GM21423 (cell line): ENCODE results near the gene HEATR1.
A peak's percentile ranks its signal among the peaks of the same experiment; 100 is the strongest.
"Not testable (repeated sequence)": the region's sequence is repeated elsewhere in the genome, so short reads cannot be mapped to it uniquely, and the experiment has no call there.

Experiments
- ATAC-seq: cut with Tn5 transposase; IDR thresholded peaks from one replicate; pipeline ENCODE4 v1.9.1; 2021; ENCODE audit warnings: mild to moderate bottlenecking, moderate library complexity; ENCODE audit not compliant: unreplicated experiment

The HEATR1 gene

DNA sequence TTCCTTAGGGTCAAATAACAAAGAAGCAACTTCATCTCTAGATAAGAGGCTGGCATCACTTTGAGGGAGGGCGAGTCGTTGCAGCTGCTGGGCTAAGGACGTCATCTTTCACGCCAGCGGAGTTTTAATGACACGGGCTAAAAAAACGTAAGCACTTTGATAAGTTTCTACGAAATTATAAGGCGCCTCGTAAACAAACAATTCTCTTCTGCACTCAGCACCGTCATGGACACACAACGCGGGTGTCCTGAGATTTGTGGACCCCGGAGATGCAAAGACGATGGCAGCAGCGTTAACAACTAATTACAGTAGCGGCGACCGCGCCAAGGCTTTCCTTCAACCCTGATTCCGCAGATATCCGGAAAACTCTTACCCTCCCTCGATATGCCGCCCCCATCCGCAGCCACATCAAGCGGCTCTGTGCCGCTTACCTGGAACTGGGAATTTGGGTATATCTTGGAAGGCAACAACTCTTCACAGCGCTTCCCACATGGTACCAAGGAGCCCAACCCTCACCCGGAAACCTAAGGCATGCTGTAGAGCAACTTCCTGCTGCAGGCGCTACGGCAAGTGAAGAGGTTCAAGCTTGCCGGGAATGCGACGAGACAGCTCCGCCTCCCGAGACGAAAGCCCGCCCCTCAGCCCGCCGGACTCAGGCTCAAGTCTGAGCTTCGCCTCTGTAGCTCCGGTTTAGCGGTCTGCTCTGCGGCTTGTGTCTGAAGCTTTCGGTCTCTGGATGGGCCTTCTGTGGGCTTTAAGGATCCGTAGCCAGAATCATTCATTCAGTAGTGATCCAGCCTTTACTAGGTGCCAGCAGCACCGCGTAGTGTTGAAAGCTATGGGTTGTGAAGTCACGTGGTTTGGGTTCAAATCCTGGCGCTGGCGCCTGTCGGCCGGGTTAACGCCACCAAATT, at the start of gene HEATR1:
Gene HEATR1 (minus strand): TSS at position 526 of the 914 bp plus-strand sequence. CDS start 421 bp downstream, at position 105.
- peak; percentile 98 for ATAC-seq

DNA sequence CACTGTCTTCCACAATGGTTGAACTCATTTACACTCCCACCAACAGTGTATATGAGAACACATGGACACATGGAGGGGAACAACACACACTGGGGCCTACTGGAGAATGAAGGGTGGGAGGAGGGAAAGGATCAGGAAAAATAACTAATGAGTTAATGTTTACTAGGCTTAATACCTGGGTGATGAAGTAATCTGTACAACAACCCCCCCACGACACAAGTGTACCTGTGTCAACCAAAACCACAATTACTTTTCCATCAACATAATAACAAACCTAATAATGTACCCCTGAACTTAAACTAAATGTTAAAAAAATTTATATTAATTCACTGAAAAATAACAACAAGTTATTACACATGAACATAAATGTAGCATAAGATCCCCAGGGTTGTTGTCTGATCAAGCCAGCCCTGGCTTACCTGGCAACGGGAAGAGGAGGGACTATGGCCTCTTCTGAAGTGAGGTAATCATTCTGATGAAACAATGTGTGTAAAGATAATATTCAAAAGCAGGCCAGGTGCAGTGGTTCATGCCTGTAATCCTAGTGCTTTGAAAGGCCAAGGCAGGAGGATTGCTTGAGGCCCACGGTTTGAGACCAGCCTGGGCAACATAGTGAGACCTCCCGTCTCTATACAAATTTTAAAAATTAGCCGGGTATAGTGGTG, 40.8 kb upstream of the HEATR1 start:
- no peak for ATAC-seq

DNA sequence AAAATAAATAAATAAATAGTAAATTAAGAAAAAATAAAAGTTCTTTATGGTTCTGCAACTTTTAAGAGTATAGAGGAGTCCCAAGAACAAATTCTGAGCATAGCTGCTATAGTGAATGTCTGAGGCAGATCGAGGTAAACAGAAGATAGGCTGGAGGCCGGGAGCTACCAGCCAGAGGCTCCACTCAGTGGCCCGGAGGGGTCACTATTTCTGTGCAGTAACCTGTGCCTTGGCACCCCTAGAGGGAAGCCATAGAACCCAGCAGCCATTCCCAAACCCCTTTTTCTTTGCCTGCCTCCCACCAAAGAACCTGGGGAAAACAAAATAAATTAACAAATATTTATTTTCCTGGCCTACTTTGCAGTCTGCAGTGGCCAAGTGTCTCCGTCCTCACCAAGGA, 38.4 kb upstream of the HEATR1 start:
- no peak for ATAC-seq

DNA sequence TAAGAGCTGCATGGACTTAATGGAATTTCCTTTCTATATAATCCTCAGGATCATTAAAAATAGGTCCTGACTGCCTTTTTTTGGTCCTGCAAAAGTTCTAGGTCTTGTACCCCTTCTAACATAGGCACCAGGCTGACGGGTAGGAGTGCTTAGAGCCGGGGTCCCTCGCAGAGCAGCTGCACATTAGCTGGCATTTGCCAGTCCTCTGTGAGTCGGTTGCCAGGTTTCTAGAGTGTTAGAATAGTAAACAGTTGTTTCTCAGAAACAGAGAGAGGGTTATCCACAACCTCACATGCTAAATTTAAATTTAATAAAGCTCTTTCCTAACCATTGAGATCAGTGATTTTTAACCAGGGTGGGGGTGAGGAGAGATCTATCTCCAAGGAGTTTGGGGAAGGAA, 35.4 kb upstream of the HEATR1 start:
- no peak for ATAC-seq

- ATAC-seq = no peak
These were observed 34.6 kb upstream of the HEATR1 start for GRCh38 chr1:236638945-236639344.

GRCh38 chr1:236636017-236636416, 31.7 kb upstream of the HEATR1 start:
- ATAC-seq = no peak

- no peak for ATAC-seq
These were observed 23.6 kb upstream of the HEATR1 start for GRCh38 chr1:236627727-236628408.

DNA sequence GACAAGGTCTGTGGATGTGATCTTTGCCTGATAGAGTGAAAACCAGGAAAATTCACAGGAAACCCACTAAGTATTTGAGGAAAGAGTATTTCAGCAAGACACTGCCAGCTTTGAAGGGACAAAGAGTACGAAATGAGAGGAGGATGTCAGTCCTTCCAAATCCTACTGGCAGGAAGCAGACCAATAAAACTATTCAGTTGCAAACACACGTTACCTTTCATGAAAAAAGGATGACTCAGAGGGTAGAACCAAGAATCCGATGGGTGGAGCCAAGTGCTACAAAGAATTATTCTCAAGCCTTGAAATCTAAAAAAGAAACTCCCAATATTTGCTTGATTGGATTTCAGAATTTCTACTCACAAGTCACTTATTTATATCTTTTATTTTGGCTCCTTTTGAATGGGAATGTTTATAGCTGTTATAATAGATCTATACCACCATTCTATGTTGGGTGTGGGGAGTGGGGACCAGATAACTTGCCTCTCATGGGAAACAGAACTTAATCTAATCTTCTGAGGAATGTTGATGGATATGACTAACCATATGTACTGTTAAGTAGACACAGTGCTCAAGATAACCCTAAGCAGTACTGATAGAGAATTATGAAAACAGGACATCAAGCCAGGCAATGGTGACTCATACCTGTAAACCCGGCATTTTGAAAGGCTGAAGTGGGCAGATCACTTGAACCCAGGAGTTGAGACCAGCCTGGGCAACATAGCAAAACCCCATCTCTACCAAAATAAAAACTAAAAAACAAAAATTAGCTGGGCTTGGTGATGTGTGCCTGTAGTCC, 19.3 kb upstream of the HEATR1 start:
- no peak for ATAC-seq

DNA sequence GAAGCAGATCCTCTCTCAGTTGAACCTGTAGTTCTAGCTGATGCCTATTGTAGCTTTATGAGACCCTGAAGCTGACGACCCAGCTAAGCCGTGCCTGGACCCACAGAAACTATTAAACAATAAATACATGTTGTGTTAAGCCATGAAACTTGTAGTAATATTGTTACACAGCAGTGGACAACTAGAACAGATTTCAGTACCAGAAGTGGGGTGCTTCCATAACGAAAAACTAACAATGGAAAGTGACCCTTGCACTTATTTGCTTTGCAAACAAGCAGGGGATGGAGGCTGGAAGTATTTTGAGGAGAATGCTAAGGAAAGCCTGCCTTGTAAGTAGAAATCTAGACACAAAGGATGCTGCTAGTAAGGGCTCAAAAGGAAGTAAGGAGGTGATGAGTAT, 18.1 kb upstream of the HEATR1 start:
- ATAC-seq = no peak

GRCh38 chr1:236619398-236619797, 15.1 kb upstream of the HEATR1 start:
- no peak for ATAC-seq

DNA sequence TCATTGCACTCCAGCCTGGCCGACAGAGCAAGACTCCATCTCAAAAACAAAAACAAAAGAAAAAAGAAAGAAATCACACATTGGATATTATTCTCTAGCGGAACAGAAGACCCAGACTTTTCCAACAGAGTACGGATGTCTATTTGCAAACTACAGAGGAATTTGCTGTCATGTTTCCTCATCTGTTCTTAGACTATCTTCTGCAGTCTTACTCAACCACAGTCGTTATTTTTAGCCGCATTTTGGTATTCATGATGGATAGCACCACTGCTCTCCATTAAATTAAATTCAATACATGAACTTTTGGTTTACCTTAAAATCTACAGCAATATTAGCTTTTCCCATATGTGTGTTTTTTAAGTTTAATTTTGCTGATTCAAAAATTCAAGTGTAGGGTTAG, 14.2 kb upstream of the HEATR1 start:
- ATAC-seq = no peak

DNA sequence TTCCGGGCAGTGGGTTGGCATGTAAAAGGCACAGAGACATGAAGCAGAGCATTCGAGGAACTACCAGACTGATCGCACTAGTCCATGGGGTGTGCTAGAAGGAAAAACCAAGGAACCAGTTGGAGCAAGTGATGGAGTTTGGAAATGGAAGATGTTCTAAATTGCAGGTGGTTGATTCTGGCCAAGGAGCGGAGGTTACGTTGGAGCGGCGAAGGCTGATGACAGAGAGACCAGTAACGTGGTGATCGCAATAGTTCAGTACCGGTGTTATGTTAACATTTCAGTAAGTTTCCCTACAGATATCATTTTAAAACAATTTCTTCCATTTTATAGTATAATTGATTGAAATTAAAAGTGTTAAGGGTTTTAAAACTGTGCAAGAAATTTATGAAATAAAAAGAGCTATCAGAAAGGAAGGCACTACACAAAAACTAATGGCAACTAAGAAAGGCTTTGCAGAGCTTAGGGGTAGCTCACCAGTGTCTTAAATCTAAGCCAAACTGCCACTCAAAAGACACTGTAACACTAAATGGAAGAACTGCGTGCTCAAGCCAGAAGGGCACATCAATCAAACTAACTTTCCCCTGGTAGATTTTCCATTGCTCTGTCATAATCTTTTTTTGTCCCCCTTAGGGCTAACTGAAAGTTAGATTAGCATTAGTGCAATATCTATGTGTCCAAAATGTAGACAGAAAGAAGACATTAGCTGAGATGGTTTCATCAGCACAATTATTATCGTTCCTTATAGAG, 11.3 kb upstream of the HEATR1 start:
- ATAC-seq = no peak

DNA sequence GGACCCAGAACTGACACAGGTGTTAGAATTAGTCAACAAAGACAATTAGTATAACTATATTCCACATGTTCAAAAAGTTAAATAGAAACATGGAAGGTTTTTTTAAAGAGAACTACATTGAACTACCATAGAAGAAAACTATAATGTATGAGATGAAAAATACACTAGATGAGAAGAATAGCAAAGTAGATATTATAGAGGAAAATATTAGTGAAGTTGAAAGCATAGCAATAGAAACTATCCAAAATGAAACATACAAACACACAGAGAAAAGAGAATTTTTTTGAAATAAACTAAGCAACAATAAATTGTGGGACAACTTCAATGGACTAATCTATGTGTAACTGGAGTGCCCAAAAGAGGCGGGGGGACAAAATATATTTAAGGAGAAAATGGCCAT, 8.0 kb upstream of the HEATR1 start:
- no peak for ATAC-seq

DNA sequence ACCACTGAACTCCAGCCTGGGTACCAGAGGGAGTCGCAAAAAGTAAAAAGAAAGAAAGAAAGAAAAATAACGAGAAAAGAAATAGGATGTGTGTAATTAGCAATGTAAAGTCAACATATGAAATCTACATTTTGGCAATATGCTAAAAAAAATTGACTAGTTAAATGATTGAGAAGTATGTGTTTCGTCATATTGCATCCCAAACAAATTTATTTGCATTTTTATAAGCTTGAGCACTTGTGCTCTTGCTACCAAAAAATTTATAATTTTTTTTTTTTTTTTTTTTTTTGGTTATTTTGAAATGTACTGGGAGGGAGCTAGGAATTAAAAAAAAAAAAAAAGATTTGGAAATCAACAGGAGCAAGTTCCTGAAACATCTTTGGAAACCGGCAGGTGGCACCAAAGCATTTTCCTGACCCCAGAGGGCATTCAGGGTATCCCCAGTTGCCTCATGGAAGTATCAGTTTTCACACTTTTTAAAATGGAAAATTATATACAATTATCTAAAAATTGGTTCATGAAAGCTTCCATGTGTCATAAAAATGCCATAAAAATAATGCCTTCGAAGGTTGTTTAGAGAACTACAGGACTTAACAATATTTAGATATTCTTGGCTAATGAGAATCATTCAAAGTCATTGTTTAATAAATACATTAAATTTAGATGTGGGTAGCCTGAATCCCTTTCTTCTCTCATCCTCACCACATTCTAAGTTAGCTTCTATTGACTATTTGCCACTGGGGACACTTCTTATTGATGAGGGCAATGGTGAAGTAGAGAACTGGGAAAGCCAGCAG, 4.8 kb upstream of the HEATR1 start:
- no peak for ATAC-seq

- ATAC-seq = not testable (repeated sequence)
These were observed 3.3 kb upstream of the HEATR1 start for GRCh38 chr1:236607597-236607996.

- ATAC-seq = no peak
These were observed 840 bp upstream of the HEATR1 start for GRCh38 chr1:236604905-236605806.

DNA sequence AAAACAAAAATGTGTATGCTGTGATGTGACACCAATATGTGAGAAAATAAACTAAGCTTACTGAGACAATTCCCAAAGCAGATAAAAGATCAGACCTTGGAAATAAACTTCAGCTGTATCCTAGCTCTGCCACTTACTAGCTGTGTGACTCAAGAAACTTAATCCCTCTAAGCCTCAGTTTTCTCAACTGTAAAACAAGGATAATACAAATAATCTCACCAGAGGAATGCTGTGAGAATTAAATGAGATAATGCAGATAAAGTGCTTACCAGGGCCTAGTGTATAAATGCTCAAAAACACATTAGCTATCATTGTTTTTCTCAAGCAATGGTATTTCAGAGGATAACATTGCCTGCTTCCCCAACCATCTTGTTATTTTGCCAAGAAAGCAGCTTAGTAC, 2.1 kb downstream of the HEATR1 start:
- ATAC-seq = no peak

- ATAC-seq = no peak
These were observed 13.7 kb downstream of the HEATR1 start for GRCh38 chr1:236590553-236591150.
